Activated CD8-positive, alpha-beta T cell treated with anti-CD3 and anti-CD28 coated beads for 36 hours (primary cell): ENCODE data around the gene SIK2. TPM values are rescaled to one million over a fixed set of nuclear protein-coding genes. Genes with fewer than 3 reads are reported as not detected.

Experiments
- ATAC-seq: fragments of 200-7000 bp; cut with Tn5 transposase; one replicate; pipeline ENCODE4 v1.10.0; 2021; ENCODE audit warnings: mild to moderate bottlenecking, moderate library complexity
- CTCF ChIA-PET: fragments of 350-600 bp; sonication (Branson Sonifier 250); formaldehyde crosslinking; loops from one replicate; lab custom pipeline; 2021; ENCODE audit warnings: antibody characterized with exemption; lab: Charles Lee
- POLR2A ChIA-PET: fragments of 350-600 bp; sonication (Branson Sonifier 250); formaldehyde crosslinking; loops from one replicate; lab custom pipeline; 2021; ENCODE audit warnings: antibody characterized with exemption; lab: Charles Lee
- DNase-seq: peaks from one replicate; pipeline ENCODE4 v3.0.0-alpha.2; 2020
- H3K27ac Mint-ChIP-seq: one replicate; pipeline ENCODE4 v1.8.0; 2021; ENCODE audit warnings: mild to moderate bottlenecking, mixed read lengths
- H3K27me3 Mint-ChIP-seq: one replicate; pipeline ENCODE4 v1.8.0; 2021; ENCODE audit warnings: mixed read lengths
- H3K36me3 Mint-ChIP-seq: one replicate; pipeline ENCODE4 v1.8.0; 2021; ENCODE audit warnings: low read depth, mixed read lengths
- H3K4me1 Mint-ChIP-seq: one replicate; pipeline ENCODE4 v1.8.0; 2021; ENCODE audit warnings: low read depth, mixed read lengths
- H3K4me3 Mint-ChIP-seq: one replicate; pipeline ENCODE4 v1.8.0; 2021; ENCODE audit warnings: mild to moderate bottlenecking, moderate library complexity, mixed read lengths
- H3K9me3 Mint-ChIP-seq: one replicate; pipeline ENCODE4 v1.8.0; 2021; ENCODE audit warnings: mixed read lengths
- intact Hi-C: fragments of 100-400 bp; cut with micrococcal nuclease; formaldehyde crosslinking; loops from one replicate; pipeline ENCODE4 v1.10.0; 2022
- total RNA-seq, 2 experiments: library from RNA; stranded (reverse); gene quantifications; one replicate each; pipeline ENCODE4 v1.2.3, GENCODE V29; 2021
- TF ChIP-seq, protein P1 (sequence below): fragments of 200-600 bp; IDR thresholded peaks from one replicate; pipeline ENCODE4 v1.8.0; 2022; ENCODE audit warnings: antibody characterized with exemption, mild to moderate bottlenecking

Gene SIK2
- total RNA-seq, 2 experiments from 2014 or later, result 7.4 to 8.0 TPM

- Mint-ChIP-seq H3K27me3 (no peaks in the 10 kb centered on the region), H3K27ac (no peak overlapping the region), H3K4me1 (no peaks in the 10 kb centered on the region), H3K36me3 (peaks cover 26% of the 10 kb centered on the region), H3K4me3 (no peak overlapping the region), H3K9me3 (no peaks in the 10 kb centered on the region)
- no peak for DNase-seq
- intact Hi-C loops, result no loop called here
- ChIA-PET POLR2A (no interaction called here), CTCF (no interaction called here)
- no peak for ATAC-seq
- TF ChIP-seq, protein P1, sequence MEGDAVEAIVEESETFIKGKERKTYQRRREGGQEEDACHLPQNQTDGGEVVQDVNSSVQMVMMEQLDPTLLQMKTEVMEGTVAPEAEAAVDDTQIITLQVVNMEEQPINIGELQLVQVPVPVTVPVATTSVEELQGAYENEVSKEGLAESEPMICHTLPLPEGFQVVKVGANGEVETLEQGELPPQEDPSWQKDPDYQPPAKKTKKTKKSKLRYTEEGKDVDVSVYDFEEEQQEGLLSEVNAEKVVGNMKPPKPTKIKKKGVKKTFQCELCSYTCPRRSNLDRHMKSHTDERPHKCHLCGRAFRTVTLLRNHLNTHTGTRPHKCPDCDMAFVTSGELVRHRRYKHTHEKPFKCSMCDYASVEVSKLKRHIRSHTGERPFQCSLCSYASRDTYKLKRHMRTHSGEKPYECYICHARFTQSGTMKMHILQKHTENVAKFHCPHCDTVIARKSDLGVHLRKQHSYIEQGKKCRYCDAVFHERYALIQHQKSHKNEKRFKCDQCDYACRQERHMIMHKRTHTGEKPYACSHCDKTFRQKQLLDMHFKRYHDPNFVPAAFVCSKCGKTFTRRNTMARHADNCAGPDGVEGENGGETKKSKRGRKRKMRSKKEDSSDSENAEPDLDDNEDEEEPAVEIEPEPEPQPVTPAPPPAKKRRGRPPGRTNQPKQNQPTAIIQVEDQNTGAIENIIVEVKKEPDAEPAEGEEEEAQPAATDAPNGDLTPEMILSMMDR, result no peak
Observed at GRCh38 chr11:111718436-111718835, 116.2 kb downstream of the SIK2 start.

- intact Hi-C loops, result no loop called here
- no peak overlapping the region for H3K4me3 Mint-ChIP-seq
- TF ChIP-seq, protein P1, result no peak
- H3K27me3 Mint-ChIP-seq, result no peaks in the 10 kb centered on the region
- ATAC-seq, result no peak
- peaks cover 27% of the 10 kb centered on the region for H3K36me3 Mint-ChIP-seq
- no peaks in the 10 kb centered on the region for H3K4me1 Mint-ChIP-seq
- ChIA-PET POLR2A (no interaction called here), CTCF (no interaction called here)
- no peaks in the 10 kb centered on the region for H3K9me3 Mint-ChIP-seq
- DNase-seq, result no peak
- H3K27ac Mint-ChIP-seq, result no peak overlapping the region
Observed at GRCh38 chr11:111718859-111719258, 116.6 kb downstream of the SIK2 start.

DNA sequence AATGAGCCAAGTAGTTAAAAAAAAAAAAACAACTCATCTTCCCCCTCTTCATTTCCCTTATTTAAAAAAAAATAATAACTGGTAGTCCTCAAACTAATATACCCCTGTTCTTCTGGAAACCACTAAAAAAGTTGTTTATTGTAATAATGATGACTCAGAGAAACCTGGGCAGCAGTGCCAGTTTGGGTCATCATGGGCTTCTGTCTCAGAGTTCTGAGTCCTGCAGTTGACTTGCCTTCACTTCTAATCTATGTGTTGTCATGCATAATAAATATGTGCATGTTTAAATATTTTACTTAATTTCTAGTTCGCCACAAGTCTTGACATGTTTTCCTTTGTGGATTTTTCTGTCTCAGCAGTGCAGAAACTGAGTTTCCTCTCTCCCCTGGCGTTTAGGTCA lies 117.1 kb downstream of the SIK2 start:
- ChIA-PET POLR2A (no interaction called here), CTCF (no interaction called here)
- DNase-seq, result no peak
- Mint-ChIP-seq H3K27ac (no peak overlapping the region), H3K4me1 (no peaks in the 10 kb centered on the region), H3K9me3 (no peaks in the 10 kb centered on the region), H3K27me3 (no peaks in the 10 kb centered on the region), H3K4me3 (no peak overlapping the region), H3K36me3 (peaks cover 22% of the 10 kb centered on the region)
- TF ChIP-seq, protein P1, result no peak
- intact Hi-C loops, result no loop called here
- ATAC-seq, result no peak

- H3K9me3 Mint-ChIP-seq, result no peaks in the 10 kb centered on the region
- TF ChIP-seq, protein P1, result no peak
- no peak overlapping the region for H3K27ac Mint-ChIP-seq
- ATAC-seq (no peak), DNase-seq (no peak)
- ChIA-PET POLR2A (no interaction called here), CTCF (interaction anchor here (1.4 kb wide), 1 partner anchor 57 kb away, joined by 4 read pairs; no protein-coding TSS in a partner anchor)
- peaks cover 21% of the 10 kb centered on the region for H3K36me3 Mint-ChIP-seq
- H3K27me3 Mint-ChIP-seq, result no peaks in the 10 kb centered on the region
- no peaks in the 10 kb centered on the region for H3K4me1 Mint-ChIP-seq
- intact Hi-C loops, result no loop called here
- no peak overlapping the region for H3K4me3 Mint-ChIP-seq
Observed at GRCh38 chr11:111720801-111721494, 118.7 kb downstream of the SIK2 start.

DNA sequence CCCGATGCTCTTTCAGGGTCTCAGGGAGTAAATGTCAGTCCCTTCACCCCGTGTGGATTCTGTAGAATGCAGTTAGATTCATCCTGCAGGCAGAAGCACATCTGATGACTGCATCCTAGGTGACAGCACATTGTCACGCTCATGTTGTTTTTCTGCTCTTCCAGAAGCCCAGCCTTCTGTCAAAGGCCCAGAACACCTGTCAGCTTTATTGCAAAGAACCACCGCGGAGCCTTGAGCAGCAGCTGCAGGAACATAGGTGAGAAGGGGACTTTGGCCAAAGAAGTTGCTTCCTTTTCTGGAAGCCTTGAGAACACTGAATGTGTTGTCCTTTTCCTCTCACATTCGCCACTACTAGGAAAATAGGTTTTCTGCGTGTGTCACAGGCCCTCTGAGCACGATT lies 120.3 kb downstream of the SIK2 start:
- Mint-ChIP-seq H3K4me1 (no peaks in the 10 kb centered on the region), H3K4me3 (no peak overlapping the region), H3K27me3 (no peaks in the 10 kb centered on the region), H3K36me3 (peaks cover 19% of the 10 kb centered on the region), H3K27ac (no peak overlapping the region), H3K9me3 (no peaks in the 10 kb centered on the region)
- DNase-seq (no peak), ATAC-seq (no peak)
- intact Hi-C loops, result no loop called here
- ChIA-PET CTCF (interaction anchor here (1.4 kb wide), 1 partner anchor 55 kb away, joined by 4 read pairs; no protein-coding TSS in a partner anchor), POLR2A (no interaction called here)
- TF ChIP-seq, protein P1, result no peak
